ENCODE data around the gene TEX9. TPM values are rescaled to one million over a fixed set of nuclear protein-coding genes. Genes with fewer than 3 reads are reported as not detected.
A peak's percentile ranks its signal among the peaks of the same experiment; 100 is the strongest.

Gene TEX9
- total RNA-seq, 4 donors from 2014 or later = 4.3 to 18.0 (median 7.9) TPM

DNA sequence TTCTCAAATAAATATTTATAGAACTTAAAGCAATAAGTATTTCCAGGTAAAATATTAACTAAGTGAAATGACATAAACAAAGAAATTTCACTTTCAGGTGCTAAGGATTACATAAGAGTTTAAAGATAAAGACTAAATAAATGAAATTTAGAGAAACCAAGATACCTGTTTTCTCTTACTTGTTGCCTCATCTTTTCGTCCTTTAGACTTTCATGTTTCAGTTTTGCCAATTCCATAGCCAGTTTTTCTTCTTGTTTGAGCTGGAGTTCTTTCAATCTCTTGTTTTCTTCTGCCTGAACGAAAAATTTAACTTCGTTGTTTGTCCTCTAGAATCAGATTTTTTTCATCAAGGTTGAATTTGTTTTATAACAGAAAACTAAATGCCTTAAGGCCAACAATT, 91.0 kb downstream of the TEX9 start:
- H3K4me3 ChIP-seq = no peak overlapping the region
- H3K36me3 ChIP-seq = no peaks in the 10 kb centered on the region
- no peaks in the 10 kb centered on the region for H3K9me3 ChIP-seq
- intact Hi-C loops (cut with DNase I) = no loop called here
- no peak for DNase-seq
- H3K27me3 ChIP-seq = no peaks in the 10 kb centered on the region
- WGBS, 2 donors = 86 to 88% methylated on average over 3 of the region's 3 CpGs
- TF ChIP-seq POLR2A (IDR thresholded peaks at IDR 0.05) (no peak), CTCF (IDR thresholded peaks at IDR 0.05) (no peak)
- H3K27ac ChIP-seq = no peak overlapping the region
- no peaks in the 10 kb centered on the region for H3K4me1 ChIP-seq

DNA sequence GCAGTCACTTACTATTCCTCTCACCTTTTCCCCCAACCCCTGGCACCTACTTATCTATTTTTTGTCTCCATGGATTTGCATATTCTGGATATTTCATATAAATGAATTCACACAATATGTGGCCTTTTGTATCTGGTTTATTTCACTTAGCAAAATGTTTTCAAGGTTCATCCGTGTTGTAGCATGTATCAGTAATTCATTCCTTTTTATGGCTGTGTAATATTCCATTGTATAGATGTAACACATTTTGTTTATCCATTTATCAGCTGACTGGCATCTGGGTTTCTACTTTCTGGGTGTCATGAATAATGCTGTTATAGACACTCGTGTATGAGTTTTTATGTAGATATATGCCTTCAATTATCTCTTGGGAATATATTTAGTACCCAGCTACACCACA, 93.9 kb downstream of the TEX9 start:
- intact Hi-C loops (cut with DNase I) = no loop called here
- Histone ChIP-seq H3K4me1 (peaks cover 0 to 6% (median 0%) of the 10 kb centered on the region in 3 donors), H3K4me3 (no peak overlapping the region), H3K27ac (no peak overlapping the region), H3K27me3 (no peaks in the 10 kb centered on the region), H3K36me3 (no peaks in the 10 kb centered on the region), H3K9me3 (no peaks in the 10 kb centered on the region)
- DNase-seq = no peak
- WGBS, 2 donors = 96 to 97% methylated on average over 2 of the region's 2 CpGs
- TF ChIP-seq CTCF (IDR thresholded peaks at IDR 0.05) (no peak), POLR2A (IDR thresholded peaks at IDR 0.05) (no peak)

DNA sequence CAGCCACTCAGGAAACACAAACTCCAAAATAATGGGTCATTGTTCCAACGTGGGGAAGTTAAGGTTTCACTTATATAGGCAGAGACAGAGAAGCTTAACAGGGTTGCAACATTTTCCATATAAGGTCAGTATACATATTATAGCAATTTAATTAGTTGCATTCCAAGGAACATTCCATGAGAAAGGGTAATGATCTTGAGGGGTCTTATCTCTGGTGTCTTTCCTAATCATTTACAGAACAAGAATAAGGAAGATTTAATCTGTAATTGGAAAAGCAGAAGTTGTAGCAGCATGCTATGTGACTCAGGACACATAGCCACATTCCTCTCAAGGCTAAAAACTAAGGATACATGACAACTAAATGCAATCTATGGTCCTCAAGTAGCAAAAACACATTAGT, 94.8 kb downstream of the TEX9 start:
- no peak for DNase-seq
- Histone ChIP-seq H3K36me3 (no peaks in the 10 kb centered on the region), H3K27ac (no peak overlapping the region), H3K27me3 (no peaks in the 10 kb centered on the region), H3K4me1 (peaks cover 0 to 14% (median 5%) of the 10 kb centered on the region in 3 donors), H3K9me3 (no peaks in the 10 kb centered on the region), H3K4me3 (no peak overlapping the region)
- TF ChIP-seq POLR2A (IDR thresholded peaks at IDR 0.05) (no peak), CTCF (IDR thresholded peaks at IDR 0.05) (no peak)
- WGBS, 2 donors = 42 to 58% methylated on average over 1 of the region's 1 CpG
- intact Hi-C loops (cut with DNase I) = no loop called here

DNA sequence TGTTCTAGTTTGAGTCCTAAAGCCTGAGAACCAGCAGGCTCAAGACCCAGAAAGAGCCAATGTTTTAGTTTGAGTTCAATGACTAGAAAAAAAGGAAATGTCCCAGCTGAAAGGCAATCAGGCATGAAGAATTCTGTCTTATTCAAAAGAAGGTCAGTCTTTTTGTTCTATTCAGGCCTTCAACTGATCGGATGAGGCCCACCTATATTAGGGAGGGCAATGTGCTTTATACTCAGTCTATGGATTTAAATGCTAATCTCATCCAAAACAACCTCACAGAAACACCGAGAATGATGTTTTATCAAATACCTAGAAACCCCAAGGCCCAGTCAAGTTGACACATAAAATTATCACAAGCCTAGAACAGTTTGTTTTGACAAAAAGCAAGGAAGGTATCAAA, 95.7 kb downstream of the TEX9 start:
- Histone ChIP-seq H3K27ac (no peak overlapping the region), H3K4me3 (no peak overlapping the region), H3K4me1 (peaks cover 0 to 20% (median 5%) of the 10 kb centered on the region in 3 donors), H3K27me3 (no peaks in the 10 kb centered on the region), H3K36me3 (no peaks in the 10 kb centered on the region), H3K9me3 (no peaks in the 10 kb centered on the region)
- TF ChIP-seq CTCF (IDR thresholded peaks at IDR 0.05) (no peak), POLR2A (IDR thresholded peaks at IDR 0.05) (no peak)
- intact Hi-C loops (cut with DNase I) = no loop called here
- WGBS, 2 donors = 86 to 93% methylated on average over 2 of the region's 2 CpGs
- no peak for DNase-seq

GRCh38 chr15:56464893-56465520, 99.8 kb downstream of the TEX9 start, which contains the start of gene MNS1:
Gene MNS1 (minus strand): TSS chr15:56465137. CDS start chr15:56464972, 165 bp downstream.
- H3K27me3 ChIP-seq = no peaks in the 10 kb centered on the region
- peak within 1 kb of the TSS in 3 of 4 donors; percentile 0 to 49 (median 44) for H3K27ac ChIP-seq

More at GRCh38 chr15:56464893-56465520, 99.8 kb downstream of the TEX9 start, which contains the start of gene MNS1:
- intact Hi-C loops (cut with DNase I) = no loop called here
- WGBS, 2 donors = 0 to 4% methylated on average over 8 to 14 of the region's 38 CpGs
- H3K36me3 ChIP-seq = no peaks in the 10 kb centered on the region
- peak within 1 kb of the TSS; percentile 42 to 80 (median 66) for H3K4me3 ChIP-seq
- H3K9me3 ChIP-seq = no peaks in the 10 kb centered on the region
- TF ChIP-seq POLR2A (IDR thresholded peaks at IDR 0.05) (no peak), CTCF (IDR thresholded peaks at IDR 0.05) (no peak)
- peak; percentile 48 for DNase-seq
- peaks cover 0 to 20% (median 5%) of the 10 kb centered on the region in 3 donors for H3K4me1 ChIP-seq

Data from esophagus squamous epithelium (tissue), 5 donors.